SU-DHL-6 (cell line): Measurements from ENCODE around the gene CACNB2.

ENCODE experiments used
- H2AFZ ChIP-seq: fragments of 200-600 bp; sonication (generic); 2 replicates; pipeline ENCODE4 v1.6.1; 2014; ENCODE audit warnings: low read depth, mild to moderate bottlenecking, moderate library complexity, mixed read lengths, antibody characterized with exemption, low read length; ENCODE audit not compliant: severe bottlenecking
- H3F3A ChIP-seq: fragments of 200-600 bp; shearing (Covaris generic); 2 replicates; pipeline ENCODE4 v1.6.0; 2016; ENCODE audit warnings: antibody characterized with exemption, mild to moderate bottlenecking; ENCODE audit not compliant: insufficient read depth
- H3K27ac ChIP-seq: fragments of 200-600 bp; sonication (generic); 2 replicates; pipeline ENCODE4 v1.5.1; 2016; ENCODE audit warnings: low read depth, mild to moderate bottlenecking, low read length, moderate library complexity, mixed read lengths
- H3K27me3 ChIP-seq: fragments of 200-600 bp; sonication (generic), shearing (Covaris generic); 2 replicates; pipeline ENCODE4 v1.6.0; 2014; ENCODE audit warnings: mild to moderate bottlenecking, low read length
- H3K36me3 ChIP-seq: fragments of 200-600 bp; sonication (generic); 2 replicates; pipeline ENCODE4 v1.6.1; 2014; ENCODE audit warnings: mild to moderate bottlenecking, low read length, mixed read lengths
- H3K4me2 ChIP-seq: fragments of 300-600, 200-600 bp; shearing (Covaris generic), sonication (generic); 2 replicates; pipeline ENCODE4 v1.6.0; 2014; ENCODE audit warnings: low read length, low read depth, mild to moderate bottlenecking; ENCODE audit not compliant: poor library complexity, severe bottlenecking
- H3K4me3 ChIP-seq: fragments of 200-600 bp; sonication (generic); 2 replicates; pipeline ENCODE4 v1.5.1; 2014; ENCODE audit warnings: antibody characterized with exemption, low read length, mild to moderate bottlenecking, mixed read lengths; ENCODE audit not compliant: insufficient read depth, poor library complexity, severe bottlenecking
- H3K79me2 ChIP-seq: fragments of 200-600 bp; sonication (generic); 2 replicates; pipeline ENCODE4 v1.6.1; 2014; ENCODE audit warnings: mild to moderate bottlenecking, low read length, moderate library complexity; ENCODE audit not compliant: insufficient read depth
- H3K9ac ChIP-seq: fragments of 200-600 bp; sonication (generic); 2 replicates; pipeline ENCODE4 v1.7.0; 2014; ENCODE audit warnings: mild to moderate bottlenecking, low read length
- H3K9me2 ChIP-seq: fragments of 200-600 bp; sonication (generic); replicated peaks from 2 replicates; pipeline ENCODE4 v1.6.1; 2014; ENCODE audit warnings: low read length; ENCODE audit not compliant: insufficient read depth
- H3K9me3 ChIP-seq: fragments of 200-600 bp; sonication (generic); 2 replicates; pipeline ENCODE4 v1.6.1; 2014; ENCODE audit warnings: low read length, mixed read lengths; ENCODE audit not compliant: insufficient read depth
- H4K20me1 ChIP-seq: fragments of 200-600 bp; sonication (generic); 2 replicates; pipeline ENCODE4 v1.6.1; 2014; ENCODE audit warnings: low read depth, mild to moderate bottlenecking, antibody characterized with exemption, low read length, moderate library complexity, mixed read lengths
- EZH2phosphoT487 ChIP-seq: fragments of 200-600 bp; sonication (generic), shearing (Covaris generic); conservative IDR thresholded peaks from 2 replicates; pipeline ENCODE4 v1.6.1; 2018; ENCODE audit warnings: mild to moderate bottlenecking, antibody characterized with exemption, low read length, moderate library complexity, mixed read lengths
- TF ChIP-seq, protein P1 (sequence below): fragments of 200-600 bp; sonication (generic); IDR thresholded peaks from one replicate; pipeline ENCODE4 v1.5.1; 2017; ENCODE audit warnings: antibody characterized with exemption, mild to moderate bottlenecking, low read length, moderate library complexity; ENCODE audit not compliant: insufficient read depth, poor library complexity, severe bottlenecking

Gene CACNB2

DNA sequence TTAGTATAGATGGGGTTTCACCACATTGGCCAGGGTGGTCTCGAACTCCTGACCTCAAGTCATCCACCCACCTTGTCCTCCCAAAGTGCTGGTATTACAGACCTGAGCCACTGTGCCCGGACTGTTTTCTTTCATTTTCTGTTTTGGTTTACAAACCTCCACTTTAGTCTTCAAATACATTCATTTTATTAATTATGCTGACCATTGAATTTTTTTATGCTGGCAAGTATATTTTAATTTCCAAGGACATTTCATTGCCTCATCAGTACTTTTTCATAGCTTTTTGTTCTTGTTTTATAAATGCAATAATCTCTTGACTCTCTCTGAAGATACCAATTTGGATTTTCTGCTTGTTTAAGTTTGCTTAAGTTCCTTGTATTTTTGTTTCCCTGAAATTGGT, 170.5 kb downstream of the CACNB2 start:
- Histone ChIP-seq H3K4me3 (no peak overlapping the region), H3K9me3 (no peaks in the 10 kb centered on the region), H3K9ac (no peak overlapping the region), H3K9me2 (no peaks in the 10 kb centered on the region), H4K20me1 (no peaks in the 10 kb centered on the region), H3K4me2 (no peak overlapping the region), H2AFZ (no peak overlapping the region), H3K27ac (no peak overlapping the region), H3K27me3 (no peaks in the 10 kb centered on the region), H3K36me3 (no peaks in the 10 kb centered on the region), H3K79me2 (no peaks in the 10 kb centered on the region), H3F3A (no peaks in the 10 kb centered on the region)
- TF ChIP-seq, protein P1, sequence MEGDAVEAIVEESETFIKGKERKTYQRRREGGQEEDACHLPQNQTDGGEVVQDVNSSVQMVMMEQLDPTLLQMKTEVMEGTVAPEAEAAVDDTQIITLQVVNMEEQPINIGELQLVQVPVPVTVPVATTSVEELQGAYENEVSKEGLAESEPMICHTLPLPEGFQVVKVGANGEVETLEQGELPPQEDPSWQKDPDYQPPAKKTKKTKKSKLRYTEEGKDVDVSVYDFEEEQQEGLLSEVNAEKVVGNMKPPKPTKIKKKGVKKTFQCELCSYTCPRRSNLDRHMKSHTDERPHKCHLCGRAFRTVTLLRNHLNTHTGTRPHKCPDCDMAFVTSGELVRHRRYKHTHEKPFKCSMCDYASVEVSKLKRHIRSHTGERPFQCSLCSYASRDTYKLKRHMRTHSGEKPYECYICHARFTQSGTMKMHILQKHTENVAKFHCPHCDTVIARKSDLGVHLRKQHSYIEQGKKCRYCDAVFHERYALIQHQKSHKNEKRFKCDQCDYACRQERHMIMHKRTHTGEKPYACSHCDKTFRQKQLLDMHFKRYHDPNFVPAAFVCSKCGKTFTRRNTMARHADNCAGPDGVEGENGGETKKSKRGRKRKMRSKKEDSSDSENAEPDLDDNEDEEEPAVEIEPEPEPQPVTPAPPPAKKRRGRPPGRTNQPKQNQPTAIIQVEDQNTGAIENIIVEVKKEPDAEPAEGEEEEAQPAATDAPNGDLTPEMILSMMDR: no peak
- no peak for TF ChIP-seq EZH2phosphoT487

DNA sequence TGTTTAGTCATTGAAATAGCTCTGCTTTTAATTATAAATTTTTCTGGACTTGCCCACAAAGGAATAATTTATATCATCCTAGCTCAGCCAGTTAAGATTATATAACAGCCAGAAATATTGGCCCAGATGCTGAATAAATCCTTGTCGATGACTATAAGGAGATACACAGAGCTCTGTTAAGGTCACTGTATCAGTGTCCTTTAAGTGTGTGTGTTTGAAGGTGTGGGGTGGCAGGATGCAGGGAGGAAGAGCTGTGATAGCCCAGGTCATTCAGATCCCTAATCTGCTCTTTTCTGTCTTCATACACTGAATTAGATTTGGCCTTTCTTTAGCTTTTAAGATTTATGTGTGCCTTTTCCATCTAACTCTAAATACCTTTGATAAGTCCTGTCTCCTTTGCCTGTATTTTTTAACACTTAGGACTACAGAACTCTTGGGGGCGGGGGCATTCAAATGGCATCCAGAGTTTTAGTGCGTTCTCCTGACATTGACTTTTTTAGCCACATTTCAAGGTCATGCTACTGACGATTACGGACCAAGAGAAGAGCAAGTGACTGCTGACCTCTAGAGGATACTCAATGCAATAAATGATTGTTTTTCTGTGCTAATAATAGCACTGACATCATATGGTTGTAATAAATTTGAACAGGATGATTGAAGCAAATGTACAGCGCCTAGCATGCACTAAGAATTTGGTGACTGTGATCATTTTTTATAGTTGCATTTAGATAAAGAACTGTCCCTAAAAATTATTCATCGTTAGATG, 172.3 kb downstream of the CACNB2 start:
- Histone ChIP-seq H3K9ac (no peak overlapping the region), H3F3A (no peaks in the 10 kb centered on the region), H3K36me3 (no peaks in the 10 kb centered on the region), H3K27me3 (no peaks in the 10 kb centered on the region), H4K20me1 (no peaks in the 10 kb centered on the region), H3K9me2 (no peaks in the 10 kb centered on the region), H3K9me3 (no peaks in the 10 kb centered on the region), H3K4me3 (no peak overlapping the region), H3K79me2 (no peaks in the 10 kb centered on the region), H3K27ac (no peak overlapping the region), H3K4me2 (no peak overlapping the region), H2AFZ (no peak overlapping the region)
- TF ChIP-seq, protein P1: no peak
- no peak for TF ChIP-seq EZH2phosphoT487

DNA sequence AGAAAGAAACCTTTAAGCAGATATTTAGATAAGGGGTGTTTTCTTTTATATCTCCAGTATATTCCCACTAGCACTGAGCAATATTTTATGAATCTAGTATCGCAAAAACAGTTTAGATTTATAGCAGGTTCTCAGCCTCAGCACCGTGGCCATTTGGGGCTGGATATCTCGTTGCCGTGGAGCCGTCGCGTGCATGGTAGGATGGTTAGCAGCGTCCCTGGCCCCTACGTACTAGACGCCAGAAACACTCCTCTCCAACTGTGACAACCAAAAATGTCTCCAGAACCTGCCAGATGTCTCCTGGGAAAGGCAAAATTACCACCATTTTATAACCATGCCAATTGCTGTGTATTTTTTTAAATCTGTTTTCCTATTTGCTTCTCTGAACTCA, 172.9 kb downstream of the CACNB2 start:
- Histone ChIP-seq H3K9me3 (no peaks in the 10 kb centered on the region), H2AFZ (no peak overlapping the region)
- TF ChIP-seq, protein P1: no peak
- no peak for TF ChIP-seq EZH2phosphoT487

More for the DNA sequence above, 172.9 kb downstream of the CACNB2 start:
- Histone ChIP-seq H3K9ac (no peak overlapping the region), H3K36me3 (no peaks in the 10 kb centered on the region), H3F3A (no peaks in the 10 kb centered on the region), H4K20me1 (no peaks in the 10 kb centered on the region), H3K4me2 (no peak overlapping the region), H3K27me3 (no peaks in the 10 kb centered on the region), H3K4me3 (no peak overlapping the region), H3K9me2 (no peaks in the 10 kb centered on the region), H3K79me2 (no peaks in the 10 kb centered on the region), H3K27ac (no peak overlapping the region)
